Gastrocnemius medialis (tissue), 4 donors: ENCODE data around the gene C22orf23.

ENCODE experiments used
- POLR2A ChIP-seq, 2 donors: fragments of 450-650 bp; IDR thresholded peaks; one replicate each; pipeline ENCODE4 v1.6.1; 2017; ENCODE audit warnings: antibody characterized with exemption in 2 of 2, mild to moderate bottlenecking in 2 of 2, moderate library complexity in 2 of 2
- TF ChIP-seq, protein P1 (sequence below), 5 experiments: fragments of 450-650 bp in 3 of 5; fragments of 200-600 bp in 2 of 5; sonication (generic) in 2 of 5; IDR thresholded peaks in 4 of 5; conservative IDR thresholded peaks in 1 of 5; 1 replicate in 4 of 5; 2 replicates in 1 of 5; pipeline ENCODE4 v1.5.1; 2016 to 2019; ENCODE audit warnings: antibody characterized with exemption in 5 of 5, mild to moderate bottlenecking in 3 of 5, moderate library complexity in 3 of 5

DNA sequence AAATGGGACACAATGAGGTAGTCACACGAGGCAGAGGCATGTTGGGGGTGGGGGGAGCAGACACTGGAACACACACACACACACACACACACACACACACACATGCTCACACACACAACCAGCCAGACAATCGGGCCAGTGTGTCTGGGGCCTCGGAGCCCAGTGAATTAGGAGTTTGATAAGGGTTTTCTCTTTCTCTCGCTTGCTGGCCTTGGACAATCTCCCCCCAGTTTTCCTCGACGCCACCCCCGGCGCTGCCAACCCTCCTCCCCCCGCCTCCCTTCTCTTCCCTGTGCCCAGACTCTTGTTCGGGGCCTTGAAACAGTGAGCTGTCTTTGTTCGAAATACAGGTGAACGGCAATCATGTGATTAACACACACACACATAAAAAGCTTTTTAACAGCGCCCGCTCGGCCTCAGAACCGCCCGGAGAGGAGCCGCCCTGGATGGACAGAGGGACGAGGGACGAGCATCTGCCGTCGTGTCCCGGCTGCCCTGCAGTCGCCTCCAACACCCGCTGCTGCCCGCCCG is 32.4 kb upstream of the C22orf23 start:
- TF ChIP-seq, protein P1, sequence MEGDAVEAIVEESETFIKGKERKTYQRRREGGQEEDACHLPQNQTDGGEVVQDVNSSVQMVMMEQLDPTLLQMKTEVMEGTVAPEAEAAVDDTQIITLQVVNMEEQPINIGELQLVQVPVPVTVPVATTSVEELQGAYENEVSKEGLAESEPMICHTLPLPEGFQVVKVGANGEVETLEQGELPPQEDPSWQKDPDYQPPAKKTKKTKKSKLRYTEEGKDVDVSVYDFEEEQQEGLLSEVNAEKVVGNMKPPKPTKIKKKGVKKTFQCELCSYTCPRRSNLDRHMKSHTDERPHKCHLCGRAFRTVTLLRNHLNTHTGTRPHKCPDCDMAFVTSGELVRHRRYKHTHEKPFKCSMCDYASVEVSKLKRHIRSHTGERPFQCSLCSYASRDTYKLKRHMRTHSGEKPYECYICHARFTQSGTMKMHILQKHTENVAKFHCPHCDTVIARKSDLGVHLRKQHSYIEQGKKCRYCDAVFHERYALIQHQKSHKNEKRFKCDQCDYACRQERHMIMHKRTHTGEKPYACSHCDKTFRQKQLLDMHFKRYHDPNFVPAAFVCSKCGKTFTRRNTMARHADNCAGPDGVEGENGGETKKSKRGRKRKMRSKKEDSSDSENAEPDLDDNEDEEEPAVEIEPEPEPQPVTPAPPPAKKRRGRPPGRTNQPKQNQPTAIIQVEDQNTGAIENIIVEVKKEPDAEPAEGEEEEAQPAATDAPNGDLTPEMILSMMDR (IDR thresholded peaks at IDR 0.05 in 4 of 5, conservative IDR thresholded peaks at IDR 0.05 in 1 of 5), result no peak
- no peak for TF ChIP-seq POLR2A (IDR thresholded peaks at IDR 0.05)
